Esophagus squamous epithelium (tissue), 5 donors: ENCODE measurements around the gene TRMT2B. TPM values are rescaled to one million over a fixed set of nuclear protein-coding genes. Genes with fewer than 3 reads are reported as not detected.
A peak's percentile ranks its signal among the peaks of the same experiment; 100 is the strongest.

ENCODE experiments used
- DNase-seq: peaks from one replicate; lab custom pipeline; 2025; lab: John Stamatoyannopoulos, UW
- H3K27ac ChIP-seq, 4 donors: fragments of 200-600 bp; sonication (generic); one replicate each; pipeline ENCODE4 v1.5.1; 2016 to 2019; ENCODE audit warnings: mild to moderate bottlenecking in 1 of 4
- H3K27me3 ChIP-seq, 4 donors: fragments of 200-600 bp; sonication (generic); 1 replicate in 3 of 4; 2 replicates in 1 of 4; pipeline versions ENCODE4 v1.5.1 to v1.6.0; 2017 to 2021; ENCODE audit warnings: antibody characterized with exemption in 1 of 4
- H3K36me3 ChIP-seq, 3 donors: fragments of 200-600 bp; sonication (generic); one replicate each; pipeline ENCODE4 v1.5.1; 2016 to 2019
- H3K4me1 ChIP-seq, 3 donors: fragments of 200-600 bp; sonication (generic); one replicate each; pipeline ENCODE4 v1.5.1; 2017 to 2019
- H3K4me3 ChIP-seq, 4 donors: fragments of 200-600 bp; sonication (generic); 1 replicate in 3 of 4; 2 replicates in 1 of 4; pipeline ENCODE4 v1.5.1; 2016 to 2019; ENCODE audit warnings: mild to moderate bottlenecking in 2 of 4, moderate library complexity in 1 of 4
- H3K9me3 ChIP-seq, 3 donors: fragments of 200-600 bp; sonication (generic); one replicate each; pipeline ENCODE4 v1.5.1; 2016 to 2019
- POLR2A ChIP-seq, 4 donors: fragments of 450-650 bp; IDR thresholded peaks; one replicate each; pipeline ENCODE4 v1.6.1; 2017; ENCODE audit warnings: antibody characterized with exemption in 4 of 4, mild to moderate bottlenecking in 4 of 4, moderate library complexity in 3 of 4
- WGBS, 2 donors: methylation state at CpG; one replicate each; pipeline ENCODE4 v1.1.5; 2018; 5-methylcytosine and 5-hydroxymethylcytosine counted together
- intact Hi-C: fragments of 100-400 bp; cut with DNase I; formaldehyde crosslinking; loops from one replicate; pipeline ENCODE4 v1.15.0; 2022
- total RNA-seq, 4 donors: library from RNA; depleted of rRNA; stranded (reverse); fragments of >200 nt; gene quantifications; one replicate each; pipeline ENCODE4 v1.1.0, GENCODE V29; 2016
- TF ChIP-seq, protein P1 (sequence below), 6 experiments: fragments of 450-650 bp in 4 of 6; fragments of 200-600 bp in 2 of 6; sonication (generic) in 2 of 6; IDR thresholded peaks; one replicate each; pipeline ENCODE4 v1.5.1; 2016 to 2019; ENCODE audit warnings: antibody characterized with exemption in 6 of 6, mild to moderate bottlenecking in 4 of 6, moderate library complexity in 4 of 6
- donor health status: DM: yes; HTN: yes; CAD: no.

Gene TRMT2B
- total RNA-seq, 4 donors from 2014 or later, result 10.5 to 21.0 (median 12.7) TPM

DNA sequence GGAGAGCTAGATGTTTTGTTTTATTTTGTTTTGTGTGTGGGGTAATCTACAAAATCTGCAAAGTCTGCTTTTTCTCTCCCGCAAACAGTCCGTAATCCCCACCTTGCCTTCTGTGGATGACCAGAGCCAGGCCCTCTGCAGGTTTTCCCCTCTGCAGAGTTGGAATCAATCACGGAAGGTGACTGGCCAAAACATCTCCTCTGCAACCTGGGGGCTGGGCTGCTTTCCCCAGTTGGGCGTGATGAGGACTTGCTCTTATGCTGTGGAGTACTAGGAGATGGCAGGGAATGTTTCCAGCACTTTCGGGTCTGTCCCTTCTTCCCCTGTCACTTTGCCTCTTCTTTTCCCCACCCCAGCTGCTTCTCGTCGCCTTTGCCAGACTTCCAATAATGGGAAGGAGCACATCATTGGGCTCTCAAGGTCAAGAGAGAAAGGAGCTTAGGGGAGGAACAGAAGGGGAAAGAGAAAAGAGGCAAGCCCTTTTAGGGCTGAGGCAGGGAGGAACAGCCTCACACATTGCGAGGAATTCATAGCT, 27.9 kb upstream of the TRMT2B start:
- Histone ChIP-seq H3K9me3 (no peaks in the 10 kb centered on the region), H3K27me3 (no peaks in the 10 kb centered on the region), H3K4me3 (peak overlapping the region in 3 of 4 donors; percentile 31 to 59 (median 41)), H3K27ac (peak overlapping the region in 1 of 4 donors; percentile 44), H3K4me1 (peaks cover 0 to 6% (median 0%) of the 10 kb centered on the region in 3 donors), H3K36me3 (no peaks in the 10 kb centered on the region)
- WGBS, 2 donors, result 52 to 60% methylated on average over 3 to 6 of the region's 8 CpGs
- intact Hi-C loops, result no loop called here
- no peak for DNase-seq
- TF ChIP-seq, protein P1, sequence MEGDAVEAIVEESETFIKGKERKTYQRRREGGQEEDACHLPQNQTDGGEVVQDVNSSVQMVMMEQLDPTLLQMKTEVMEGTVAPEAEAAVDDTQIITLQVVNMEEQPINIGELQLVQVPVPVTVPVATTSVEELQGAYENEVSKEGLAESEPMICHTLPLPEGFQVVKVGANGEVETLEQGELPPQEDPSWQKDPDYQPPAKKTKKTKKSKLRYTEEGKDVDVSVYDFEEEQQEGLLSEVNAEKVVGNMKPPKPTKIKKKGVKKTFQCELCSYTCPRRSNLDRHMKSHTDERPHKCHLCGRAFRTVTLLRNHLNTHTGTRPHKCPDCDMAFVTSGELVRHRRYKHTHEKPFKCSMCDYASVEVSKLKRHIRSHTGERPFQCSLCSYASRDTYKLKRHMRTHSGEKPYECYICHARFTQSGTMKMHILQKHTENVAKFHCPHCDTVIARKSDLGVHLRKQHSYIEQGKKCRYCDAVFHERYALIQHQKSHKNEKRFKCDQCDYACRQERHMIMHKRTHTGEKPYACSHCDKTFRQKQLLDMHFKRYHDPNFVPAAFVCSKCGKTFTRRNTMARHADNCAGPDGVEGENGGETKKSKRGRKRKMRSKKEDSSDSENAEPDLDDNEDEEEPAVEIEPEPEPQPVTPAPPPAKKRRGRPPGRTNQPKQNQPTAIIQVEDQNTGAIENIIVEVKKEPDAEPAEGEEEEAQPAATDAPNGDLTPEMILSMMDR (IDR thresholded peaks at IDR 0.05), result no peak
- TF ChIP-seq POLR2A (IDR thresholded peaks at IDR 0.05), result no peak

DNA sequence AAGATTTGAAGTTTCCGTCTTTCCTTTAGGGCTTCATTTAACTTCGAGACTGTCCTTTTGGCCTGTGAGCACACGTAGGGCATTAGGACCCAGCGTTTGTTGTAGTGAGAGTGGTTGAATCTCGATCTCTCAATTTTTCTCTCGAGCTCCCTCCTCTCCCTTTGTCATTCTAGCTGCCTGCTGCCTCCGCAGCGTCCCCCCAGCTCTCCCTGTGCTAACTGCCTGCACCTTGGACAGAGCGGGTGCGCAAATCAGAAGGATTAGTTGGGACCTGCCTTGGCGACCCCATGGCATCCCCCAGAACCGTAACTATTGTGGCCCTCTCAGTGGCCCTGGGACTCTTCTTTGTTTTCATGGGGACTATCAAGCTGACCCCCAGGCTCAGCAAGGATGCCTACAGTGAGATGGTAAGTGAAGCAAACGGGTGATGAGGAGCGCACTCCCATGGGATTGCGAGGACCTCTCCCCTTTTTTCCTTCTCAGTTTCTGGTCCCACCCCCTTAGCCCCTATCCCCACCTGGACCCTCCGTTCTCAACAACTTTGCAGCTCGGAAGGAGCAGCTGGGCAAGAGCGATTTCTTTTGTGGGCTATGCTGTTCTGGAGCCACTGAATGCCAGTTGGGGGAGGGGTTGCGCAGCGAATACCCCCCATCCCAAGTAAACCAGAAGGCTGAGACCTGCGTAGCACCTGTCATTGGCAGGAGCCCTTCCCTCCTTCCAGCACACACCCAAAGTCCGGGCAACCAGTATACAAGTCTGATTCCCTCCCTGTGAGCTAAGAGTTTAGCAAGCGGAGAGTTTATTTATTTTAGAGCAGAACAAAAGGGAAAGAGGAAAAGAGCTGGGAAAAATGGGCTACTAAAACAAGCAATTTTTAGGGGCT, 27.0 kb upstream of the TRMT2B start, which contains the start of gene TMEM35A:
Gene TMEM35A (plus strand): TSS at position 164 of the 883 bp plus-strand sequence. CDS start 124 bp downstream, at position 288.
- 12 to 27% methylated on average over 9 to 21 of the region's 23 CpGs for WGBS, 2 donors
- H3K9me3 ChIP-seq, result no peaks in the 10 kb centered on the region
- no peak for TF ChIP-seq POLR2A (IDR thresholded peaks at IDR 0.05)
- TF ChIP-seq, protein P1 (IDR thresholded peaks at IDR 0.05), result no peak
- intact Hi-C loops, result no loop called here
- peak within 1 kb of the TSS; percentile 5 to 59 (median 36) for H3K4me3 ChIP-seq
- no peak for DNase-seq
- H3K27ac ChIP-seq, result peak within 1 kb of the TSS in 2 of 4 donors; percentile 26 to 44
- peaks cover 0 to 6% (median 0%) of the 10 kb centered on the region in 3 donors for H3K4me1 ChIP-seq
- no peaks in the 10 kb centered on the region for H3K36me3 ChIP-seq
- no peaks in the 10 kb centered on the region for H3K27me3 ChIP-seq

GRCh38 chrX:101071582-101071981, 19.7 kb upstream of the TRMT2B start:
- intact Hi-C loops, result no loop called here
- Histone ChIP-seq H3K27ac (no peak overlapping the region), H3K4me3 (no peak overlapping the region), H3K27me3 (no peaks in the 10 kb centered on the region), H3K4me1 (no peaks in the 10 kb centered on the region), H3K9me3 (no peaks in the 10 kb centered on the region), H3K36me3 (no peaks in the 10 kb centered on the region)
- no peak for TF ChIP-seq POLR2A (IDR thresholded peaks at IDR 0.05)
- TF ChIP-seq, protein P1 (IDR thresholded peaks at IDR 0.05), result no peak
- no peak for DNase-seq
- WGBS, 2 donors, result 67 to 78% methylated on average over 3 of the region's 3 CpGs

DNA sequence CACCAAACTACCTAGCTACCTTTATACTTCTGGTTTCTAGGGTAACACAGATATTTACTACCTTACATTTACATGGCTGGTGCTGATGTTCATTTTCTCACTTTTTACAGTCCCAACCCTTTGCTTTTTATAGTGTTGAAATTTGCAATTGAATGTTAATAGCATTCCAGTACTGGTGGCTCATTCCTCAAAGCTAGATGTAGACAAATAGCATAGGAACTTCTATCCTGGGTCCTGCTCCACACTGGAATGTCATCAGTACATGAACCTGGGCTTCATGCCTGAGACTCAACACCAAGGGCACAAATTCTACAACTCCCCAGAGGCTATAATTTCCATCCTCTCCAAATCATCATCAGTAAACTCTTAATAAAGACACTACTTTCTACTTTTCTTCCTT, 10.3 kb upstream of the TRMT2B start:
- no peaks in the 10 kb centered on the region for H3K27me3 ChIP-seq
- DNase-seq, result no peak
- H3K36me3 ChIP-seq, result no peaks in the 10 kb centered on the region
- intact Hi-C loops, result no loop called here
- H3K9me3 ChIP-seq, result no peaks in the 10 kb centered on the region
- H3K4me3 ChIP-seq, result no peak overlapping the region
- H3K27ac ChIP-seq, result no peak overlapping the region
- TF ChIP-seq POLR2A (IDR thresholded peaks at IDR 0.05), result no peak
- TF ChIP-seq, protein P1 (IDR thresholded peaks at IDR 0.05), result no peak
- no peaks in the 10 kb centered on the region for H3K4me1 ChIP-seq
